ENCODE results near the gene SLC16A7.

SLC16A7 gene

GRCh38 chr12:59787610-59788009 lies 191.8 kb downstream of the SLC16A7 start:
- Histone ChIP-seq H3K4me1 (ENCODE audit: control insufficient read depth, insufficient read depth, low read length, poor library complexity, severe bottlenecking) (no peaks in the 10 kb centered on the region), H3K36me3 (ENCODE audit: control insufficient read depth, insufficient read depth, low read length) (no peaks in the 10 kb centered on the region), H3K4me3 (ENCODE audit: extremely low read depth, insufficient read depth, low read length, poor library complexity, severe bottlenecking) (no peak overlapping the region), H3K9me3 (ENCODE audit: control insufficient read depth, low read length) (no peaks in the 10 kb centered on the region), H3K27ac (ENCODE audit: low read depth, low read length, severe bottlenecking) (no peak overlapping the region)
- 56 to 62% methylated on average over 2 of the region's 4 CpGs for WGBS, 2 experiments (ENCODE audit: insufficient coverage in 2 of 2)

GRCh38 chr12:59792647-59793046 lies 196.8 kb downstream of the SLC16A7 start:
- Histone ChIP-seq H3K36me3 (ENCODE audit: control insufficient read depth, insufficient read depth, low read length) (no peaks in the 10 kb centered on the region), H3K4me1 (ENCODE audit: control insufficient read depth, insufficient read depth, low read length, poor library complexity, severe bottlenecking) (no peaks in the 10 kb centered on the region), H3K9me3 (ENCODE audit: control insufficient read depth, low read length) (no peaks in the 10 kb centered on the region), H3K4me3 (ENCODE audit: extremely low read depth, insufficient read depth, low read length, poor library complexity, severe bottlenecking) (no peak overlapping the region), H3K27ac (ENCODE audit: low read depth, low read length, severe bottlenecking) (no peak overlapping the region)
- no CpG with 5 or more reads among the region's 1 CpG for WGBS, 2 experiments (ENCODE audit: insufficient coverage in 2 of 2)

GRCh38 chr12:59803735-59804134 lies 207.9 kb downstream of the SLC16A7 start:
- no CpG with 5 or more reads among the region's 1 CpG for WGBS, 2 experiments (ENCODE audit: insufficient coverage in 2 of 2)
- no peaks in the 10 kb centered on the region for H3K4me1 ChIP-seq (ENCODE audit: control insufficient read depth, insufficient read depth, low read length, poor library complexity, severe bottlenecking)
- H3K9me3 ChIP-seq (ENCODE audit: control insufficient read depth, low read length) = no peaks in the 10 kb centered on the region
- no peak overlapping the region for H3K27ac ChIP-seq (ENCODE audit: low read depth, low read length, severe bottlenecking)
- H3K4me3 ChIP-seq (ENCODE audit: extremely low read depth, insufficient read depth, low read length, poor library complexity, severe bottlenecking) = no peak overlapping the region
- H3K36me3 ChIP-seq (ENCODE audit: control insufficient read depth, insufficient read depth, low read length) = no peaks in the 10 kb centered on the region

GRCh38 chr12:59808317-59808910 lies 212.6 kb downstream of the SLC16A7 start:
- no CpG with 5 or more reads among the region's 3 CpGs for WGBS, 2 experiments (ENCODE audit: insufficient coverage in 2 of 2)
- Histone ChIP-seq H3K9me3 (ENCODE audit: control insufficient read depth, low read length) (no peaks in the 10 kb centered on the region), H3K27ac (ENCODE audit: low read depth, low read length, severe bottlenecking) (no peak overlapping the region), H3K36me3 (ENCODE audit: control insufficient read depth, insufficient read depth, low read length) (no peaks in the 10 kb centered on the region), H3K4me1 (ENCODE audit: control insufficient read depth, insufficient read depth, low read length, poor library complexity, severe bottlenecking) (no peaks in the 10 kb centered on the region), H3K4me3 (ENCODE audit: extremely low read depth, insufficient read depth, low read length, poor library complexity, severe bottlenecking) (no peak overlapping the region)

GRCh38 chr12:59811991-59812390 lies 216.2 kb downstream of the SLC16A7 start:
- Histone ChIP-seq H3K27ac (ENCODE audit: low read depth, low read length, severe bottlenecking) (no peak overlapping the region), H3K4me3 (ENCODE audit: extremely low read depth, insufficient read depth, low read length, poor library complexity, severe bottlenecking) (no peak overlapping the region), H3K4me1 (ENCODE audit: control insufficient read depth, insufficient read depth, low read length, poor library complexity, severe bottlenecking) (no peaks in the 10 kb centered on the region), H3K9me3 (ENCODE audit: control insufficient read depth, low read length) (no peaks in the 10 kb centered on the region), H3K36me3 (ENCODE audit: control insufficient read depth, insufficient read depth, low read length) (no peaks in the 10 kb centered on the region)
- 98 to 99% methylated on average over 8 to 12 of the region's 14 CpGs for WGBS, 2 experiments (ENCODE audit: insufficient coverage in 2 of 2)

GRCh38 chr12:59812716-59813115 lies 216.9 kb downstream of the SLC16A7 start:
- H3K9me3 ChIP-seq (ENCODE audit: control insufficient read depth, low read length) = no peaks in the 10 kb centered on the region
- H3K36me3 ChIP-seq (ENCODE audit: control insufficient read depth, insufficient read depth, low read length) = no peaks in the 10 kb centered on the region
- no peaks in the 10 kb centered on the region for H3K4me1 ChIP-seq (ENCODE audit: control insufficient read depth, insufficient read depth, low read length, poor library complexity, severe bottlenecking)
- no peak overlapping the region for H3K4me3 ChIP-seq (ENCODE audit: extremely low read depth, insufficient read depth, low read length, poor library complexity, severe bottlenecking)
- no peak overlapping the region for H3K27ac ChIP-seq (ENCODE audit: low read depth, low read length, severe bottlenecking)
- WGBS, 2 experiments (ENCODE audit: insufficient coverage in 2 of 2) = 93 to 98% methylated on average over 2 to 4 of the region's 7 CpGs

- H3K27ac ChIP-seq (ENCODE audit: low read depth, low read length, severe bottlenecking) = no peak overlapping the region
- H3K4me3 ChIP-seq (ENCODE audit: extremely low read depth, insufficient read depth, low read length, poor library complexity, severe bottlenecking) = no peak overlapping the region
- 95 to 100% methylated on average over 2 of the region's 2 CpGs for WGBS, 2 experiments (ENCODE audit: insufficient coverage in 2 of 2)
- no peaks in the 10 kb centered on the region for H3K36me3 ChIP-seq (ENCODE audit: control insufficient read depth, insufficient read depth, low read length)
- no peaks in the 10 kb centered on the region for H3K9me3 ChIP-seq (ENCODE audit: control insufficient read depth, low read length)
- H3K4me1 ChIP-seq (ENCODE audit: control insufficient read depth, insufficient read depth, low read length, poor library complexity, severe bottlenecking) = no peaks in the 10 kb centered on the region
Measured at GRCh38 chr12:59820594-59821011, 224.8 kb downstream of the SLC16A7 start.

- Histone ChIP-seq H3K4me3 (ENCODE audit: extremely low read depth, insufficient read depth, low read length, poor library complexity, severe bottlenecking) (no peak overlapping the region), H3K36me3 (ENCODE audit: control insufficient read depth, insufficient read depth, low read length) (no peaks in the 10 kb centered on the region), H3K27ac (ENCODE audit: low read depth, low read length, severe bottlenecking) (no peak overlapping the region), H3K9me3 (ENCODE audit: control insufficient read depth, low read length) (no peaks in the 10 kb centered on the region), H3K4me1 (ENCODE audit: control insufficient read depth, insufficient read depth, low read length, poor library complexity, severe bottlenecking) (no peaks in the 10 kb centered on the region)
Measured at GRCh38 chr12:59823567-59823966, 227.7 kb downstream of the SLC16A7 start.

GRCh38 chr12:59827767-59828166 lies 231.9 kb downstream of the SLC16A7 start:
- H3K4me3 ChIP-seq (ENCODE audit: extremely low read depth, insufficient read depth, low read length, poor library complexity, severe bottlenecking) = no peak overlapping the region
- no peak overlapping the region for H3K27ac ChIP-seq (ENCODE audit: low read depth, low read length, severe bottlenecking)
- WGBS, 2 experiments (ENCODE audit: insufficient coverage in 2 of 2) = 79 to 100% methylated on average over 2 of the region's 3 CpGs
- no peaks in the 10 kb centered on the region for H3K9me3 ChIP-seq (ENCODE audit: control insufficient read depth, low read length)
- H3K4me1 ChIP-seq (ENCODE audit: control insufficient read depth, insufficient read depth, low read length, poor library complexity, severe bottlenecking) = no peaks in the 10 kb centered on the region
- H3K36me3 ChIP-seq (ENCODE audit: control insufficient read depth, insufficient read depth, low read length) = no peaks in the 10 kb centered on the region

- Histone ChIP-seq H3K4me3 (ENCODE audit: extremely low read depth, insufficient read depth, low read length, poor library complexity, severe bottlenecking) (no peak overlapping the region), H3K36me3 (ENCODE audit: control insufficient read depth, insufficient read depth, low read length) (no peaks in the 10 kb centered on the region), H3K27ac (ENCODE audit: low read depth, low read length, severe bottlenecking) (no peak overlapping the region), H3K9me3 (ENCODE audit: control insufficient read depth, low read length) (no peaks in the 10 kb centered on the region), H3K4me1 (ENCODE audit: control insufficient read depth, insufficient read depth, low read length, poor library complexity, severe bottlenecking) (no peaks in the 10 kb centered on the region)
Measured at GRCh38 chr12:59828521-59828920, 232.7 kb downstream of the SLC16A7 start.

- Histone ChIP-seq H3K4me1 (ENCODE audit: control insufficient read depth, insufficient read depth, low read length, poor library complexity, severe bottlenecking) (no peaks in the 10 kb centered on the region), H3K9me3 (ENCODE audit: control insufficient read depth, low read length) (no peaks in the 10 kb centered on the region), H3K27ac (ENCODE audit: low read depth, low read length, severe bottlenecking) (no peak overlapping the region), H3K4me3 (ENCODE audit: extremely low read depth, insufficient read depth, low read length, poor library complexity, severe bottlenecking) (no peak overlapping the region), H3K36me3 (ENCODE audit: control insufficient read depth, insufficient read depth, low read length) (no peaks in the 10 kb centered on the region)
- WGBS, 2 experiments (ENCODE audit: insufficient coverage in 2 of 2) = 87 to 95% methylated on average over 2 to 3 of the region's 3 CpGs
Measured at GRCh38 chr12:59833408-59833807, 237.6 kb downstream of the SLC16A7 start.
